GM21515 (cell line): ENCODE measurements around the gene RRP1B.
"Not testable (repeated sequence)": the region's sequence is repeated elsewhere in the genome, so short reads cannot be mapped to it uniquely, and the experiment has no call there.

Experiments
- ATAC-seq: cut with Tn5 transposase; IDR thresholded peaks from one replicate; pipeline ENCODE4 v1.9.1; 2021; ENCODE audit not compliant: unreplicated experiment

The RRP1B gene

DNA sequence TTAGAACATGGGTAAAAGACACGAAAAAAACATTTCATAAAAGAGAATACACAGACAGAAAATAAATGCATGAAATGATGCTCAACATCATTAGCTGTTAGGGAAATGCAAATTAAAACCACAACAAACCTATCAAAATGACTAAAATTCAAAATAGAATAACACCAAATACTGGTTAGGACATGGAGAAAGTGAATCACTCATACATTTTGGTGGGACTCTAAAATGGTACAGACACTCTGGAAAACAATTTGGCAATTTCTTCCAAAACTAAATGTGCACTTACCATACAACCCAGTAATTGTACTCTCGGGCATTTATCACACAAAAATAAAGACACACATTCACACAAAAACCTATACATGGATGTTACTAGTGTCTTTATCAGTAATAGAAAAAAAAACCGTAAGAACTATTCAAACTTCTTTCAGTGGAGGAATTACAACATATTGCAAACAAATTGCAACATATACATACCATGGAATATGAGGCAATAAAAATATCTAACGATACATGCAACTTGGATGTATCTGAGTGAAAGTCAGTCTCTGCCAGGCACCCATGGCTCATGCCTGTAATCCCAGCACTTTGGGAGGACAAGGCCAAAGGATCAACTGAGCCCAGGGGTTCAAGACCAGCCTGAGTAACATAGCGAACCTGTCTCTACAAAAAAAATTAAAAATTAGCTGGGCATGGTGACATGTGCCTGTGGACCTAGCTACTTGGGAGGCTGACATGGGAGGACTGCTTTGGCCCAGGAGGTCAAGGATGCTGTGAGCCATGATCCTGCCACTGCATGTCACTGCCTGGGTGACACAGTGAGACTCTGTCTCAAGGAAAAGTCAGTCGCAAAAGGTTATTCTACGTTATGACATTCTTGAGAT, 19.6 kb upstream of the RRP1B start:
- ATAC-seq = no peak

DNA sequence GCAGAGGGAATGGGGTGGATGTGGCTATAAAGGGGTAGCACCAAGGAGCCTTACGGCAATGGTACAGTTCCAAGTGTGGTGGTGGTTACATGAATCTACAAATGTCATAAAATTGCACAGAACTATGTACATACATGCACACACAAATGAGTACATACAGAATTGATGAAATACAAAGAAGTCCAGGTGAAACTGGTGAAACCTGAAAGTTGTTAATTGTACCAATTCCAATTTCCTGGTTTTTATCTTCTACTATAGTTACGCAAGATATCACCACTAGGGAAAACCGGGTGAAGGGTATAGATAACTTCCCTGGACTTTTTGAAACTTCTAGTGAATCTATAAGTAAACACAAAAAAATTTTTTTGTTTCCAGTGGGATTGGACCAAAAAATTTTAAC, 19.0 kb upstream of the RRP1B start:
- no peak for ATAC-seq

DNA sequence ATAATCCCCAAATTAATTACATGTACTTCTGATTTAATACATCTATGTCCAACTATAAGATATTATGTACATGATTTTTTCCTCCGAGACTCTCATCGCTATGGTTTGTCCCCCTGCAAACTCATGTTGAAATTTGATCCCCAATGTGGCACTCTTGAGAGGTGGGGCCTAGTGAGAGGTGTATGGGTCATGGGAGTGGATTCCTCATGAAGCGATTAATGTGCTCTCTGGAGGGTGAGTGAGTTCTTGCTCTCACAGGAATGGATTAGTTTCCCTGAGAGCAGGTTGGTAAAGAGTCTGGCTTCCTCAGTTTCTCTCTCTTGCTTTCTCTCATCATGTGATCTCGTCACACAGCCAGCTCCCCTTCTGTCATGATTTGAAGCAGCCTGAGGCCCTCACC, 16.2 kb upstream of the RRP1B start:
- ATAC-seq = no peak

DNA sequence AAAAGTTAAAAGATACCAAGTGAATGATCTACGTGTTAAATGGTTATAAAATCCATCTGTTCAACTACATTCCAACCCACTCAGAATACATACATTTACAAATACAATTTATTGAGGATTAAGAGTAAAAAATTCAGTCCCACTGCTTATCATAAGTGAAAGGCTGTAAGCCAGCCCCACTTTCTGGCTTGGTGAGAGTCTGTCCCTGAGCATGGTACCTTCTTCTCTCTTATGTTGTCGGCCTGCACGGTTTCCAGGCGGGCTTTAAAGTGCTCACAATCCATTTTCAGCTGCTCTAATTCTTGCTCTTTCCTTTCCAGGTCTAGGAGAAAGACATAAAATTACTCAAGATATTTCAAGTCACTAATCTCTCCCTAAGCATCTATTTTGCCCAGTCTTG, 15.3 kb upstream of the RRP1B start:
- no peak for ATAC-seq

DNA sequence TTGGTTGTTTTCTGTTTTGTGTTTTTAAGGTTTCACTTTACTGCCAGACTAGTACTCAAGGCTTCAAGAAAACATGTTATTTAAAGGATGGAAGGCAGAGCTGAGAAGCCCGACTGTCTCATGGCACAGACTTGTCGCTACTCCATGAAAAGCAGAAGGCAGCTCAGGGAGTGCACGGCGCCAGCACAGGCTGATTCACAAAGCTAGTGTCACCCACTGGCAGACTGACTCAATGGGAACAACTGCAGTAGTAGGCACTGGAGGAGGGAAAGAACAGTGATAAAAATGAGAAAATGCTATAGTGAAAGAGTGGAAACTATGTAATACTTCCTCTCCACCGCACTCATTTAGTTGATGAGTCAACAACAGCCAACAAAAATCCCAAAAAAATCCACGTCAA, 14.8 kb upstream of the RRP1B start:
- no peak for ATAC-seq

DNA sequence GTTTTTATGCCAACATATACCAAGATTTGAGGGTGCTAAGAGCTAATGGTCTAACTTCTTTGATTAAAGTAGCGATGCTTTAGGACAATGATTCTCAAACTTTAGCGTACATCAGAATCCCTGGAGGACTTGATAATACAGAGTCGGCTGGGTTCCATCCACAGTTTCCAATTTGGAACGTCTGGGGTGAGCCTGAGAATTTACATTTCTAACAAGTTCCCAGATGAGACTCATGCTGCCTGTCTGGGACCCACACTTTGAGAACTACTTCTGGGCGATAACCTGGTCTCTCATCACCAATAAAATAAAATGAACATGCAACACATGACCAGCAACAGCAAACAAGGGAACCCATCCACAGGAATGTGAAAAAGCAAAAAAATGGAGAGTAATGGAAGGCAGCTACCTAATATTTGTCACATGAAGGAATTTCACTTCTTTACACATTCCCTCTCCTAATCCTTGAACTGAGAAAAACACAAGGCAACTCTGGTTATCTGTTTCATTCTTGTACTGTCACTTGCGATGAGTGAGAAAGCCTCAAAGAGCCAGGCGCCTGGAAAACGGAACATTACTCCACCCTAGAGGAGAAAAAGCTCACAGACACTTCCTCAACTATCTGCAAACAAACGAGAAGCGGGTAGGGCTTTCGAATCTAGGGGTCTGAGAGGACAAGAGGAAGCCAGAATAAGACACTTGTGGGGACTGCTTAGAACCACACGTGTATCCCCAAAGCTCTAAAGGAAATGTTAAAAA, 14.0 kb upstream of the RRP1B start:
- peak; percentile 60 for ATAC-seq

GRCh38 chr21:43645976-43646375, 13.4 kb upstream of the RRP1B start:
- no peak for ATAC-seq

GRCh38 chr21:43646550-43647260, 12.7 kb upstream of the RRP1B start:
- ATAC-seq = peak; percentile 74

DNA sequence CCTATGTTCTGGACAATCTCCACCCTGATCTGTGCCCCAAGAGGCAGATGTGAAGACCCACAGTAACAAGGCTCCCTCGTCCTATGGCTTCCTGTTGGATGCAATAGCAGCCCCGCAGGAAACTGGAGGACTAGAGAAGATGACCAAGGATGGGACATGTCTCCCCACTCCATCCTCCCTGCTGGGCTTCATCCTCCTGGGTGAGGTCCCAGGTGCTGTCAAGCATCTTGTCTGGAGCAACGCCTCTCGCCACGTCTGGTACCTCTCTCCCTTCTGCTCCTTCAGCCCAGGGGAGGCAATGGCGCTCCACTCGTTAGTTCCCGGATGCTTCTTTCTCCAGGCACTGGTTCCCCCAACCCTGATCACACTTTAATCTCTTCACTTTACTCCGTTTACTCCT, 11.2 kb upstream of the RRP1B start:
- no peak for ATAC-seq

DNA sequence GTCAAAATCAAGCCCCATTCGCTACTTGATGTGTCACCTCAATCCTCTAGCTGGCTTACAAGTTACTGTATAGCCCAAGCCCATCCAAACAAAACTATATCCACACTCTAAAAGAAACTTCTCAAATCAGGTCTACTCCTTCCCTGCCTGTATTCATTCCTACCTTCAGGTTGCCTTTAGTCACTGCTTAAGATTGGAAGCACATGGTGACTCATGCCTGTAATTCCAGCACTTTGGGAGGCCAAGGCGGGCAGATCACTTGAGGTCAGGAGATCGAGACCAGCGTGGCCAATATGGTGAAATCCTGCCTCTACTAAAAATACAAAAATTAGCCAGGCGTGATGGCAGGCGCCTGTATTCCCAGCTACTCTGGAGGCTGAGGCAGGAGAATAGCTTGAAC, 7.4 kb upstream of the RRP1B start:
- not testable (repeated sequence) for ATAC-seq

GRCh38 chr21:43652616-43653015, 6.7 kb upstream of the RRP1B start:
- ATAC-seq = no peak

- no peak for ATAC-seq
Observed at GRCh38 chr21:43653626-43654025, 5.7 kb upstream of the RRP1B start.

DNA sequence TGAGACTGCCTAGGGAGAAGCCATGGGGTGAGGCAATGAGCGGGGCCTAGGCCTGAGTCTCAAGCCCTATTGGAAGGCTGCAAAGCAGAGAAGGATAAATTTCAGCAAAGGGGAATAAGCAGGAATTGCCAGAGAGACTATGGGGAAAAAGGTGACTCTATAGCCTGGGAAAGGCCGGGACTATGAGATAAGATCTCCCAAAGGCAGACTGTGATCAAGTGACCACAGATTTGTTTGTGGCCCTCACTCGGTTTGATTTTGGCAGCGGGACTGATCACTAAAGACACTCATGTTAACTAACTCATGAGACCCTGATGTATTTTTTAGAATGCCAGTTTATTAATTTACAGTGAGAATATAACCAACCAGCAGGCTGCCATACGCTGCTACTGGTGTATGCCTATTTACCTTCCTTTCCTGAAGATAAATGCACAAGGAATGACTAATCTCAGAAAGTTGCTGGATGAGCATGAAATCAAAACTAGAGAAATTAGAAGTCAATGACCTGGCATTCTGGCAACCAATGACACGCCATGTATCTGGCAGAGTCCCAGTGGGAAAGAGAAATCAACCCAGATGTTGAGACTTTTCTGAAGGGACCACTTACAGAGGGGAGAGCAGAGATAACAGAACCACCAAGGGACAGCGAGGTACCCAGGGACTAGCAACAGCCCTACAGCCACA, 4.4 kb upstream of the RRP1B start:
- no peak for ATAC-seq

DNA sequence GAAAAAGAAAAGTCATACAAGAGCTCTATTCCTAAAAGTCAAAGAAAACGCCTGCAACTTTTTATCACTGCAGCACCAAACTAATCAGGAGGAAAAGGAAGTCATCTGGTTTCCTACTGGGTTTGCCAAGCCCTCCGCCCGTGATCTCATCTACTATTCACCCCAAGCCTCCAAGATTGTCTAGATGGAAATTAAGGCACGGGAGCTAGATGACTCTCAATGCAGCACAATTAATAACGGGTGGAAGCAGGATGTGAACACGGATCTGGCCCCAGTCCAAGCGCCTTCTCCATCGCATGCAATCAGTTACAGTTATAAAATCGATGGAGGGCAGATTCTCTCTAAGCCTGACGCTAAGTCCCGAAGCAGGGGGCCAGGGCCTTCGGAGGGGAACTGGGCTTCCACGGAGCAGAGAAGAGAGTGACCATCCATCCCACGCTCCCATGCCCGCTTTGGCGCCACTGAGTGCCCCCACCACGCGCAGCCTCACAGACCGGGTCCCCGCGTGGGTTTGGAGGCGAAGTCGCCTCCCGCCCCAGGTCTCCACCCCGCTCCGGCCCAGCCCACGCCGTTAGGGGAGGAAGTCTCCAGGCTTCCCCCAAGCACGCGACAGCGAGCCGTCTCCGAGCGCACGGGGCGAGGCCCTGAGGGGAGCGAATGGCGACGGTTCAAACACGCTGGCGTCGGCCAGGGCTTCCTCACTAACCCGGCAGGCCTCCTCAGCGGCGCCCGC, 1.8 kb upstream of the RRP1B start:
- no peak for ATAC-seq

GRCh38 chr21:43658088-43658741, 1.1 kb upstream of the RRP1B start:
- ATAC-seq = no peak

GRCh38 chr21:43658769-43659135, 608 bp upstream of the RRP1B start:
- no peak for ATAC-seq

GRCh38 chr21:43662286-43662685, 2.9 kb downstream of the RRP1B start:
- no peak for ATAC-seq

DNA sequence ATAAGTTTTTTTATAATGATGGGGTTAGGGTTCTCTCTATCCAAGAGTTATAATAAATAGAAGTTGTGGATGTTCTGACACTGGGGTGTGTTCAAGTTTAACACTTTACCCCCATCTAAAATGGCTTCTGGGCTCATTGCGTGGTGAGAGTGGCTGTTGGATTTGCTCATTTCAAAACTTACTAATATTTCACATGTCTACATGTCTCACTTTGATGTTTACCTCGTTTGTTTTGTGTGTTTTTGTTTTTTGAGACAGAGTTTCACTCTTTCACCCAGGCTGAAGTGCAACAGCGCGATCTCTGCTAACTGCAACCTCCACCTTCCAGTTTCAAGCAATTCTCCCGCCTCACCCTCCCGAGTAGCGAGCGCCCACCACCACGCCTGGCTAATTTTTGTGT, 3.7 kb downstream of the RRP1B start:
- no peak for ATAC-seq

- ATAC-seq = no peak
Observed at GRCh38 chr21:43664358-43664757, 5.0 kb downstream of the RRP1B start.

DNA sequence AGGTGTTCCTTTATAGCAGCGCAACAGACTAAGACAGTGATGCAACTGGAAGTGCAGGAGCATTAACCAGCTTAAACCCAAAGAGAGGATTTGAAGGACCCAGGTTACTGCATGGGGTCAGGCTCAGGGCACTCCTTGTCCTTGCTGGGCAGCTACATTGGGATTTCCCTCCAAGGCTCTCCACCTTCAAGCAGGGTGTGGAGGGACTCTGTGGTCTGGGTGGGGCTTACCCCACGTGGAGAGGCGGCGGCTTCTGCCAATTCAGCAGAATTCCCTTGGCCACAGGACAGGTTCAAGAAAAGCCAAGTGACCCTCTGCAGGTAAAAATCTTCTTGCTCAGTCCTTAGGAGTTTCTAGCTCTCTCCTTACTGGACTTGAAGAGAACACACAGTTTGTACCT, 6.5 kb downstream of the RRP1B start:
- no peak for ATAC-seq
